ENCODE measurements around the gene TMEM108. TPM values are rescaled to one million over a fixed set of nuclear protein-coding genes. Genes with fewer than 3 reads are reported as not detected.

TMEM108 gene
- total and polyA plus RNA-seq, 2 experiments from 2014 or later: 7.4 to 15.3 TPM

DNA sequence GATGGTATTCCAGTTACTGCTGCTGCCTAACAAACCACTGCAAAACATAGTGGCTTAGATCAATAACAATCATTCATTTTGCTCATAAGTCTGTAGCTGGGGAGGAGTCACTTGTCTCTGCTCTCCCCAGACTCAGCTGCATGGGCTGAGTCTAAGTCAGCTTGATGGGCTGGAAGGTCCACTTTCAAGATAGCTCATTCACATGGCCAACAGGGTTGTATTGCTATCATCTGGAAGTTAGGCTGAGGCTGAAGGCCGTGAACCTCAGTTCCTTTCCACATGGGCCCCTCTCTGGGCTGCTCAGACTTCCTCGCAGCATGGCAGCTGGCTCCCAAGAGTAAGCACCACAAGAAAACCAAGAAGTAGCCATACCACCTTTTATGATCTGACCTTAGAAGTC lies 333.0 kb downstream of the TMEM108 start (continued):
- TF ChIP-seq, protein P1, sequence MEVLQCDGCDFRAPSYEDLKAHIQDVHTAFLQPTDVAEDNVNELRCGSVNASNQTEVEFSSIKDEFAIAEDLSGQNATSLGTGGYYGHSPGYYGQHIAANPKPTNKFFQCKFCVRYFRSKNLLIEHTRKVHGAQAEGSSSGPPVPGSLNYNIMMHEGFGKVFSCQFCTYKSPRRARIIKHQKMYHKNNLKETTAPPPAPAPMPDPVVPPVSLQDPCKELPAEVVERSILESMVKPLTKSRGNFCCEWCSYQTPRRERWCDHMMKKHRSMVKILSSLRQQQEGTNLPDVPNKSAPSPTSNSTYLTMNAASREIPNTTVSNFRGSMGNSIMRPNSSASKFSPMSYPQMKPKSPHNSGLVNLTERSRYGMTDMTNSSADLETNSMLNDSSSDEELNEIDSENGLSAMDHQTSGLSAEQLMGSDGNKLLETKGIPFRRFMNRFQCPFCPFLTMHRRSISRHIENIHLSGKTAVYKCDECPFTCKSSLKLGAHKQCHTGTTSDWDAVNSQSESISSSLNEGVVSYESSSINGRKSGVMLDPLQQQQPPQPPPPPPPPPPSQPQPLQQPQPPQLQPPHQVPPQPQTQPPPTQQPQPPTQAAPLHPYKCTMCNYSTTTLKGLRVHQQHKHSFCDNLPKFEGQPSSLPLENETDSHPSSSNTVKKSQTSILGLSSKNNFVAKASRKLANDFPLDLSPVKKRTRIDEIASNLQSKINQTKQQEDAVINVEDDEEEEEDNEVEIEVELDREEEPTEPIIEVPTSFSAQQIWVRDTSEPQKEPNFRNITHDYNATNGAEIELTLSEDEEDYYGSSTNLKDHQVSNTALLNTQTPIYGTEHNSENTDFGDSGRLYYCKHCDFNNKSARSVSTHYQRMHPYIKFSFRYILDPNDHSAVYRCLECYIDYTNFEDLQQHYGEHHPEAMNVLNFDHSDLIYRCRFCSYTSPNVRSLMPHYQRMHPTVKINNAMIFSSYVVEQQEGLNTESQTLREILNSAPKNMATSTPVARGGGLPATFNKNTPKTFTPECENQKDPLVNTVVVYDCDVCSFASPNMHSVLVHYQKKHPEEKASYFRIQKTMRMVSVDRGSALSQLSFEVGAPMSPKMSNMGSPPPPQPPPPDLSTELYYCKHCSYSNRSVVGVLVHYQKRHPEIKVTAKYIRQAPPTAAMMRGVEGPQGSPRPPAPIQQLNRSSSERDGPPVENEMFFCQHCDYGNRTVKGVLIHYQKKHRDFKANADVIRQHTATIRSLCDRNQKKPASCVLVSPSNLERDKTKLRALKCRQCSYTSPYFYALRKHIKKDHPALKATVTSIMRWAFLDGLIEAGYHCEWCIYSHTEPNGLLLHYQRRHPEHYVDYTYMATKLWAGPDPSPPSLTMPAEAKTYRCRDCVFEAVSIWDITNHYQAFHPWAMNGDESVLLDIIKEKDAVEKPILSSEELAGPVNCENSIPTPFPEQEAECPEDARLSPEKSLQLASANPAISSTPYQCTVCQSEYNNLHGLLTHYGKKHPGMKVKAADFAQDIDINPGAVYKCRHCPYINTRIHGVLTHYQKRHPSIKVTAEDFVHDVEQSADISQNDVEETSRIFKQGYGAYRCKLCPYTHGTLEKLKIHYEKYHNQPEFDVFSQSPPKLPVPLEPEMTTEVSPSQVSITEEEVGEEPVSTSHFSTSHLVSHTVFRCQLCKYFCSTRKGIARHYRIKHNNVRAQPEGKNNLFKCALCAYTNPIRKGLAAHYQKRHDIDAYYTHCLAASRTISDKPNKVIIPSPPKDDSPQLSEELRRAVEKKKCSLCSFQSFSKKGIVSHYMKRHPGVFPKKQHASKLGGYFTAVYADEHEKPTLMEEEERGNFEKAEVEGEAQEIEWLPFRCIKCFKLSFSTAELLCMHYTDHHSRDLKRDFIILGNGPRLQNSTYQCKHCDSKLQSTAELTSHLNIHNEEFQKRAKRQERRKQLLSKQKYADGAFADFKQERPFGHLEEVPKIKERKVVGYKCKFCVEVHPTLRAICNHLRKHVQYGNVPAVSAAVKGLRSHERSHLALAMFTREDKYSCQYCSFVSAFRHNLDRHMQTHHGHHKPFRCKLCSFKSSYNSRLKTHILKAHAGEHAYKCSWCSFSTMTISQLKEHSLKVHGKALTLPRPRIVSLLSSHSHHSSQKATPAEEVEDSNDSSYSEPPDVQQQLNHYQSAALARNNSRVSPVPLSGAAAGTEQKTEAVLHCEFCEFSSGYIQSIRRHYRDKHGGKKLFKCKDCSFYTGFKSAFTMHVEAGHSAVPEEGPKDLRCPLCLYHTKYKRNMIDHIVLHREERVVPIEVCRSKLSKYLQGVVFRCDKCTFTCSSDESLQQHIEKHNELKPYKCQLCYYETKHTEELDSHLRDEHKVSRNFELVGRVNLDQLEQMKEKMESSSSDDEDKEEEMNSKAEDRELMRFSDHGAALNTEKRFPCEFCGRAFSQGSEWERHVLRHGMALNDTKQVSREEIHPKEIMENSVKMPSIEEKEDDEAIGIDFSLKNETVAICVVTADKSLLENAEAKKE (CRISPR knock-in tag; IDR thresholded peaks at IDR 0.05): no peak
- TF ChIP-seq ZNF331 (CRISPR knock-in tag; IDR thresholded peaks at IDR 0.05; ENCODE audit: low read depth) (no peak), CREB1 (CRISPR knock-in tag; IDR thresholded peaks at IDR 0.05; ENCODE audit: low read depth) (no peak)
- TF ChIP-seq, protein P2, sequence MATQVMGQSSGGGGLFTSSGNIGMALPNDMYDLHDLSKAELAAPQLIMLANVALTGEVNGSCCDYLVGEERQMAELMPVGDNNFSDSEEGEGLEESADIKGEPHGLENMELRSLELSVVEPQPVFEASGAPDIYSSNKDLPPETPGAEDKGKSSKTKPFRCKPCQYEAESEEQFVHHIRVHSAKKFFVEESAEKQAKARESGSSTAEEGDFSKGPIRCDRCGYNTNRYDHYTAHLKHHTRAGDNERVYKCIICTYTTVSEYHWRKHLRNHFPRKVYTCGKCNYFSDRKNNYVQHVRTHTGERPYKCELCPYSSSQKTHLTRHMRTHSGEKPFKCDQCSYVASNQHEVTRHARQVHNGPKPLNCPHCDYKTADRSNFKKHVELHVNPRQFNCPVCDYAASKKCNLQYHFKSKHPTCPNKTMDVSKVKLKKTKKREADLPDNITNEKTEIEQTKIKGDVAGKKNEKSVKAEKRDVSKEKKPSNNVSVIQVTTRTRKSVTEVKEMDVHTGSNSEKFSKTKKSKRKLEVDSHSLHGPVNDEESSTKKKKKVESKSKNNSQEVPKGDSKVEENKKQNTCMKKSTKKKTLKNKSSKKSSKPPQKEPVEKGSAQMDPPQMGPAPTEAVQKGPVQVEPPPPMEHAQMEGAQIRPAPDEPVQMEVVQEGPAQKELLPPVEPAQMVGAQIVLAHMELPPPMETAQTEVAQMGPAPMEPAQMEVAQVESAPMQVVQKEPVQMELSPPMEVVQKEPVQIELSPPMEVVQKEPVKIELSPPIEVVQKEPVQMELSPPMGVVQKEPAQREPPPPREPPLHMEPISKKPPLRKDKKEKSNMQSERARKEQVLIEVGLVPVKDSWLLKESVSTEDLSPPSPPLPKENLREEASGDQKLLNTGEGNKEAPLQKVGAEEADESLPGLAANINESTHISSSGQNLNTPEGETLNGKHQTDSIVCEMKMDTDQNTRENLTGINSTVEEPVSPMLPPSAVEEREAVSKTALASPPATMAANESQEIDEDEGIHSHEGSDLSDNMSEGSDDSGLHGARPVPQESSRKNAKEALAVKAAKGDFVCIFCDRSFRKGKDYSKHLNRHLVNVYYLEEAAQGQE (IDR thresholded peaks at IDR 0.05; ENCODE audit: unreplicated experiment): no peak

DNA sequence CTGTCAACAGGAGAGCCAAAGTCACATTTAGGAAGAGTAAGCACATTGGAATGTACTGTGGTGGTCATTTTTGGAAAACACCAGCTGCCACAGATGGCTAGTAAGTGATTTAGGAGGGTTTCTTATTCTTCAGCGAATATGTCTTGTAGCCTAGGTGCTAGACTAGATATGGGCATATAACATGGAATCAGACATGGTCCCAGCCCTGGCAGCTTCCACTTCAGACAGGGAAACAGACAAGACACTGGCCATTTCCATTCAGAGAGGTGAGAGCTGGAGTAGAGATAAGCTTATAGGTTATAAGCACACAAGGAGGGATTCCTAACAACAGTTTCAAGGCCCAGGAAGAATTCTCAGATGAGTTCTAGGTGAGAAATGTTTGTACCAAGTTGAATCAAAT lies 333.5 kb downstream of the TMEM108 start:
- Histone ChIP-seq H3K27me3 (ENCODE audit: insufficient read depth) (no peaks in the 10 kb centered on the region), H3K36me3 (ENCODE audit: insufficient read depth) (no peaks in the 10 kb centered on the region), H3K4me3 (no peak overlapping the region), H3K9me2 (ENCODE audit: insufficient read depth) (no peaks in the 10 kb centered on the region), H4K20me1 (replicated peaks; ENCODE audit: insufficient read depth) (no peaks in the 10 kb centered on the region), H3K4me1 (ENCODE audit: insufficient read depth) (peaks cover 18% of the 10 kb centered on the region), H3K27ac (ENCODE audit: low read depth) (no peak overlapping the region), H3F3A (replicated peaks; ENCODE audit: low read depth) (no peaks in the 10 kb centered on the region), H3K79me2 (replicated peaks; ENCODE audit: insufficient read depth) (no peaks in the 10 kb centered on the region), H3K4me2 (no peak overlapping the region), H2AFZ (no peak overlapping the region)
- H3K36me3 Mint-ChIP-seq (ENCODE audit: low read depth): no peaks in the 10 kb centered on the region
- DNase-seq (ENCODE audit: low spot score) (no peak), ATAC-seq (no peak)
- no peak overlapping the region for H3K27ac Mint-ChIP-seq
- TF ChIP-seq ZNF114 (CRISPR knock-in tag; IDR thresholded peaks at IDR 0.05) (no peak), NANOG (IDR thresholded peaks at IDR 0.05; ENCODE audit: borderline replicate concordance) (no peak), STAT1 (IDR thresholded peaks at IDR 0.05; ENCODE audit: unreplicated experiment) (no peak)
- TF ChIP-seq, protein P2 (IDR thresholded peaks at IDR 0.05; ENCODE audit: unreplicated experiment): no peak
- TF ChIP-seq, protein P3, sequence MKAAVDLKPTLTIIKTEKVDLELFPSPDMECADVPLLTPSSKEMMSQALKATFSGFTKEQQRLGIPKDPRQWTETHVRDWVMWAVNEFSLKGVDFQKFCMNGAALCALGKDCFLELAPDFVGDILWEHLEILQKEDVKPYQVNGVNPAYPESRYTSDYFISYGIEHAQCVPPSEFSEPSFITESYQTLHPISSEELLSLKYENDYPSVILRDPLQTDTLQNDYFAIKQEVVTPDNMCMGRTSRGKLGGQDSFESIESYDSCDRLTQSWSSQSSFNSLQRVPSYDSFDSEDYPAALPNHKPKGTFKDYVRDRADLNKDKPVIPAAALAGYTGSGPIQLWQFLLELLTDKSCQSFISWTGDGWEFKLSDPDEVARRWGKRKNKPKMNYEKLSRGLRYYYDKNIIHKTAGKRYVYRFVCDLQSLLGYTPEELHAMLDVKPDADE (IDR thresholded peaks at IDR 0.05): no peak
- TF ChIP-seq, protein P4, sequence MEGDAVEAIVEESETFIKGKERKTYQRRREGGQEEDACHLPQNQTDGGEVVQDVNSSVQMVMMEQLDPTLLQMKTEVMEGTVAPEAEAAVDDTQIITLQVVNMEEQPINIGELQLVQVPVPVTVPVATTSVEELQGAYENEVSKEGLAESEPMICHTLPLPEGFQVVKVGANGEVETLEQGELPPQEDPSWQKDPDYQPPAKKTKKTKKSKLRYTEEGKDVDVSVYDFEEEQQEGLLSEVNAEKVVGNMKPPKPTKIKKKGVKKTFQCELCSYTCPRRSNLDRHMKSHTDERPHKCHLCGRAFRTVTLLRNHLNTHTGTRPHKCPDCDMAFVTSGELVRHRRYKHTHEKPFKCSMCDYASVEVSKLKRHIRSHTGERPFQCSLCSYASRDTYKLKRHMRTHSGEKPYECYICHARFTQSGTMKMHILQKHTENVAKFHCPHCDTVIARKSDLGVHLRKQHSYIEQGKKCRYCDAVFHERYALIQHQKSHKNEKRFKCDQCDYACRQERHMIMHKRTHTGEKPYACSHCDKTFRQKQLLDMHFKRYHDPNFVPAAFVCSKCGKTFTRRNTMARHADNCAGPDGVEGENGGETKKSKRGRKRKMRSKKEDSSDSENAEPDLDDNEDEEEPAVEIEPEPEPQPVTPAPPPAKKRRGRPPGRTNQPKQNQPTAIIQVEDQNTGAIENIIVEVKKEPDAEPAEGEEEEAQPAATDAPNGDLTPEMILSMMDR (conservative IDR thresholded peaks at IDR 0.05; ENCODE audit: low read depth in 2 of 2): no peak
- peaks cover 19% of the 10 kb centered on the region for H3K4me1 Mint-ChIP-seq
- H3K4me3 Mint-ChIP-seq: no peak overlapping the region
- H3K9me3 Mint-ChIP-seq: no peaks in the 10 kb centered on the region
- no peaks in the 10 kb centered on the region for H3K27me3 Mint-ChIP-seq (ENCODE audit: insufficient read depth, low read depth, poor library complexity)
